ENCODE results near the gene PRRC1.

DNA sequence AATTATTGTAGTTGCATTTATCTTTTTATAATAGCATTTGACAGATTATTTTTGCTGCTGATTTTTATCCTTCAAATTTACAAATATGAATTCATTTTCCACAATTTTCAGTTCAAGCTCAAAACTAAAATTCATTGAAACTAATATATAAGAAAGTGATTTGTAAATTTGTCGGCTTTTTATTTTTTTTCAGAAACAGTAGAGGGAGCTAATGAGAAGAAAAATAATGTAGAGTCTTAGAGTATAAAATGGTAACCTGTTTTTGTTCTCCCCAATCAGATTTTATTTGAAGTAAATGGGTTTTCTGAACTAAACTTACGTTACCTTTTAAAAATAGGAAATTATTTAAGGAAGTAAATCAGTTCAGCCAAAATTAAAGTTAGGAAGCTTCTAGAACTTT is 19.2 kb downstream of the PRRC1 start:
- no peak for TF ChIP-seq POLR2AphosphoS5 (IDR thresholded peaks at IDR 0.05)
- TF ChIP-seq, protein P1, sequence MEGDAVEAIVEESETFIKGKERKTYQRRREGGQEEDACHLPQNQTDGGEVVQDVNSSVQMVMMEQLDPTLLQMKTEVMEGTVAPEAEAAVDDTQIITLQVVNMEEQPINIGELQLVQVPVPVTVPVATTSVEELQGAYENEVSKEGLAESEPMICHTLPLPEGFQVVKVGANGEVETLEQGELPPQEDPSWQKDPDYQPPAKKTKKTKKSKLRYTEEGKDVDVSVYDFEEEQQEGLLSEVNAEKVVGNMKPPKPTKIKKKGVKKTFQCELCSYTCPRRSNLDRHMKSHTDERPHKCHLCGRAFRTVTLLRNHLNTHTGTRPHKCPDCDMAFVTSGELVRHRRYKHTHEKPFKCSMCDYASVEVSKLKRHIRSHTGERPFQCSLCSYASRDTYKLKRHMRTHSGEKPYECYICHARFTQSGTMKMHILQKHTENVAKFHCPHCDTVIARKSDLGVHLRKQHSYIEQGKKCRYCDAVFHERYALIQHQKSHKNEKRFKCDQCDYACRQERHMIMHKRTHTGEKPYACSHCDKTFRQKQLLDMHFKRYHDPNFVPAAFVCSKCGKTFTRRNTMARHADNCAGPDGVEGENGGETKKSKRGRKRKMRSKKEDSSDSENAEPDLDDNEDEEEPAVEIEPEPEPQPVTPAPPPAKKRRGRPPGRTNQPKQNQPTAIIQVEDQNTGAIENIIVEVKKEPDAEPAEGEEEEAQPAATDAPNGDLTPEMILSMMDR (IDR thresholded peaks at IDR 0.05) = peak in 3 of 4 experiments; percentile 6 to 25 (median 11)
- TF ChIP-seq POLR2A (IDR thresholded peaks at IDR 0.05) = no peak

Measured in prostate gland (tissue), 2 donors.